Measurements from ENCODE around the gene MED25. TPM values are rescaled to one million over a fixed set of nuclear protein-coding genes. Genes with fewer than 3 reads are reported as not detected.
A peak's percentile ranks its signal among the peaks of the same experiment; 100 is the strongest.

MED25 gene
- total and polyA plus RNA-seq, 9 of the 15 experiments (the other 6 are each of a cell fraction or from before 2014, with no cell fraction given), result 4.1 to 93.9 (median 19.3) TPM

DNA sequence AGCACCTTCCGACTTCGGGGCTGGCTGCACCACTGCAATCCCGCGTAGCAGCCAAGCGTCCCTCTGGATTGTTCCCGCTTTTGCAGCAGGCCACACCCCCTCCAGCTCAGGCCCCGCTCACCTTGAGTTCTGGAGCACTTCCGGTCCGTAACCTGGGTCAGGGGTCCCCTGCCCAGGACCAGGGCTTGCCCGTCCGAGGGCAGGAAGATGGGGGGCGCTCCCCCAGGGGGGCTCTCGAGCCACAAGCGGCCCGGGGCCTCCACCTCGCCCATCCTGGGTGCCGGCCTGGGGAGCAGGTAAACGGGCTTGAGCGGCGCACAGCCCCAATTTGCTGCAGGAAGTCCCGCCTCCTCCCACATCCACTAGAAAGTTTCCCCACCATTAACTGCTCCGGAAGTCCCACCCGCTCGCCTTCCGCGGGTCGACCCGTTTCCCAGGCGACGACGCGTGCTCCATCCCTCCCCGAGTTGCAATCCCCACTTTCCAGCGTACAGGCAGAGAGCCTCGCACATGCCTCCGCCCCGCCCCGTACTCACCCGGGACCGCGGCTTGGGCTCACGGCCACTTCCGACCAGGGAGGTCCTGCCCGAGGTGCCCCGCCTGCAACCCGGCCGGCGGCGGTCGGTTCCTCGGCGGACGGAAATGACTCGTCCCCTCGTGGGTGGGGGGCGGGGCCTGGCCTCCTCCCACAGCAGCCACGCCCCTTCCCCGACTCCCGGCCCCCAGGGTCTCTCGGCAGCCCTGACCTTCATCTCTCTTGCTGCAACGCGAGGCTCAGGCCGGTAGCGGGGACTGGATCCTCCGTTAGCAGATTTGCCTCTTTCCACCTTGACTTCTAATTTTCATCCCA is 49.1 kb downstream of the MED25 start, which contains the start of gene PNKP (continued):
- TF ChIP-seq CBFA2T2 (conservative IDR thresholded peaks at IDR 0.05) (no peak), ZNF507 (tag; conservative IDR thresholded peaks at IDR 0.05) (no peak), ESRRA (IDR thresholded peaks at IDR 0.05; ENCODE audit: borderline replicate concordance, low read depth) (peak; percentile 73), ZNF668 (CRISPR knock-in tag; IDR thresholded peaks at IDR 0.05) (no peak), NCOA1 (IDR thresholded peaks at IDR 0.05; ENCODE audit: low read depth) (peak; percentile 86), ZC3H8 (IDR thresholded peaks at IDR 0.05) (no peak), CCAR2 (IDR thresholded peaks at IDR 0.05; ENCODE audit: low read depth, low read length) (no peak), RB1 (IDR thresholded peaks at IDR 0.05; ENCODE audit: low read depth) (peak; percentile 37; the same call in 1 of the 2 replicates), HNRNPK (IDR thresholded peaks at IDR 0.05; ENCODE audit: low read depth, low read length, poor library complexity, severe bottlenecking) (no peak), JUN (IDR thresholded peaks at IDR 0.05; ENCODE audit: borderline replicate concordance, low read depth, low read length) (no peak), JUN (CRISPR knock-in tag; IDR thresholded peaks at IDR 0.05; ENCODE audit: borderline replicate concordance) (peak; percentile 13; the same call in 1 of the 2 replicates), CBX1 (IDR thresholded peaks at IDR 0.05; ENCODE audit: low read depth) (peak; percentile 81; the same call in 1 of the 2 replicates), HOXB6 (CRISPR knock-in tag; IDR thresholded peaks at IDR 0.05; ENCODE audit: borderline replicate concordance) (no peak), NFXL1 (CRISPR knock-in tag; IDR thresholded peaks at IDR 0.05) (no peak), BACH1 (tag; IDR thresholded peaks at IDR 0.05) (no peak), TEAD2 (tag; IDR thresholded peaks at IDR 0.05) (no peak)
- TF ChIP-seq, protein P1, sequence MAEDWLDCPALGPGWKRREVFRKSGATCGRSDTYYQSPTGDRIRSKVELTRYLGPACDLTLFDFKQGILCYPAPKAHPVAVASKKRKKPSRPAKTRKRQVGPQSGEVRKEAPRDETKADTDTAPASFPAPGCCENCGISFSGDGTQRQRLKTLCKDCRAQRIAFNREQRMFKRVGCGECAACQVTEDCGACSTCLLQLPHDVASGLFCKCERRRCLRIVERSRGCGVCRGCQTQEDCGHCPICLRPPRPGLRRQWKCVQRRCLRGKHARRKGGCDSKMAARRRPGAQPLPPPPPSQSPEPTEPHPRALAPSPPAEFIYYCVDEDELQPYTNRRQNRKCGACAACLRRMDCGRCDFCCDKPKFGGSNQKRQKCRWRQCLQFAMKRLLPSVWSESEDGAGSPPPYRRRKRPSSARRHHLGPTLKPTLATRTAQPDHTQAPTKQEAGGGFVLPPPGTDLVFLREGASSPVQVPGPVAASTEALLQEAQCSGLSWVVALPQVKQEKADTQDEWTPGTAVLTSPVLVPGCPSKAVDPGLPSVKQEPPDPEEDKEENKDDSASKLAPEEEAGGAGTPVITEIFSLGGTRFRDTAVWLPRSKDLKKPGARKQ (CRISPR knock-in tag; IDR thresholded peaks at IDR 0.05), result no peak
- TF ChIP-seq, protein P2, sequence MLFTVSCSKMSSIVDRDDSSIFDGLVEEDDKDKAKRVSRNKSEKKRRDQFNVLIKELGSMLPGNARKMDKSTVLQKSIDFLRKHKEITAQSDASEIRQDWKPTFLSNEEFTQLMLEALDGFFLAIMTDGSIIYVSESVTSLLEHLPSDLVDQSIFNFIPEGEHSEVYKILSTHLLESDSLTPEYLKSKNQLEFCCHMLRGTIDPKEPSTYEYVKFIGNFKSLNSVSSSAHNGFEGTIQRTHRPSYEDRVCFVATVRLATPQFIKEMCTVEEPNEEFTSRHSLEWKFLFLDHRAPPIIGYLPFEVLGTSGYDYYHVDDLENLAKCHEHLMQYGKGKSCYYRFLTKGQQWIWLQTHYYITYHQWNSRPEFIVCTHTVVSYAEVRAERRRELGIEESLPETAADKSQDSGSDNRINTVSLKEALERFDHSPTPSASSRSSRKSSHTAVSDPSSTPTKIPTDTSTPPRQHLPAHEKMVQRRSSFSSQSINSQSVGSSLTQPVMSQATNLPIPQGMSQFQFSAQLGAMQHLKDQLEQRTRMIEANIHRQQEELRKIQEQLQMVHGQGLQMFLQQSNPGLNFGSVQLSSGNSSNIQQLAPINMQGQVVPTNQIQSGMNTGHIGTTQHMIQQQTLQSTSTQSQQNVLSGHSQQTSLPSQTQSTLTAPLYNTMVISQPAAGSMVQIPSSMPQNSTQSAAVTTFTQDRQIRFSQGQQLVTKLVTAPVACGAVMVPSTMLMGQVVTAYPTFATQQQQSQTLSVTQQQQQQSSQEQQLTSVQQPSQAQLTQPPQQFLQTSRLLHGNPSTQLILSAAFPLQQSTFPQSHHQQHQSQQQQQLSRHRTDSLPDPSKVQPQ (CRISPR knock-in tag; IDR thresholded peaks at IDR 0.05; ENCODE audit: borderline replicate concordance), result no peak
- TF ChIP-seq, protein P3, sequence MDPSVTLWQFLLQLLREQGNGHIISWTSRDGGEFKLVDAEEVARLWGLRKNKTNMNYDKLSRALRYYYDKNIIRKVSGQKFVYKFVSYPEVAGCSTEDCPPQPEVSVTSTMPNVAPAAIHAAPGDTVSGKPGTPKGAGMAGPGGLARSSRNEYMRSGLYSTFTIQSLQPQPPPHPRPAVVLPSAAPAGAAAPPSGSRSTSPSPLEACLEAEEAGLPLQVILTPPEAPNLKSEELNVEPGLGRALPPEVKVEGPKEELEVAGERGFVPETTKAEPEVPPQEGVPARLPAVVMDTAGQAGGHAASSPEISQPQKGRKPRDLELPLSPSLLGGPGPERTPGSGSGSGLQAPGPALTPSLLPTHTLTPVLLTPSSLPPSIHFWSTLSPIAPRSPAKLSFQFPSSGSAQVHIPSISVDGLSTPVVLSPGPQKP (CRISPR knock-in tag; IDR thresholded peaks at IDR 0.05), result no peak
- TF ChIP-seq, protein P4, sequence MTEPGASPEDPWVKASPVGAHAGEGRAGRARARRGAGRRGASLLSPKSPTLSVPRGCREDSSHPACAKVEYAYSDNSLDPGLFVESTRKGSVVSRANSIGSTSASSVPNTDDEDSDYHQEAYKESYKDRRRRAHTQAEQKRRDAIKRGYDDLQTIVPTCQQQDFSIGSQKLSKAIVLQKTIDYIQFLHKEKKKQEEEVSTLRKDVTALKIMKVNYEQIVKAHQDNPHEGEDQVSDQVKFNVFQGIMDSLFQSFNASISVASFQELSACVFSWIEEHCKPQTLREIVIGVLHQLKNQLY (CRISPR knock-in tag; conservative IDR thresholded peaks at IDR 0.05), result no peak
- TF ChIP-seq, protein P5, sequence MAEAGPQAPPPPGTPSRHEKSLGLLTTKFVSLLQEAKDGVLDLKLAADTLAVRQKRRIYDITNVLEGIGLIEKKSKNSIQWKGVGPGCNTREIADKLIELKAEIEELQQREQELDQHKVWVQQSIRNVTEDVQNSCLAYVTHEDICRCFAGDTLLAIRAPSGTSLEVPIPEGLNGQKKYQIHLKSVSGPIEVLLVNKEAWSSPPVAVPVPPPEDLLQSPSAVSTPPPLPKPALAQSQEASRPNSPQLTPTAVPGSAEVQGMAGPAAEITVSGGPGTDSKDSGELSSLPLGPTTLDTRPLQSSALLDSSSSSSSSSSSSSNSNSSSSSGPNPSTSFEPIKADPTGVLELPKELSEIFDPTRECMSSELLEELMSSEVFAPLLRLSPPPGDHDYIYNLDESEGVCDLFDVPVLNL (CRISPR knock-in tag; IDR thresholded peaks at IDR 0.05; ENCODE audit: low read depth), result peak; percentile 63; the same call in 1 of the 2 replicates

Data from K562 (cell line).